ENCODE measurements around the gene MAMDC2.

GRCh38 chr9:70117835-70118319 lies 74.2 kb downstream of the MAMDC2 start:
- TF ChIP-seq POLR2A (IDR thresholded peaks at IDR 0.05; ENCODE audit: borderline replicate concordance, extremely low read depth, insufficient read depth, insufficient read length) (no peak), POLR2AphosphoS5 (IDR thresholded peaks at IDR 0.05; ENCODE audit: low read depth, low read length) (no peak), SRF (IDR thresholded peaks at IDR 0.05; ENCODE audit: low read depth) (no peak), CTCF (IDR thresholded peaks at IDR 0.05 in 2 of 3, conservative IDR thresholded peaks at IDR 0.05 in 1 of 3; ENCODE audit: borderline replicate concordance in 1 of 3, insufficient read depth in 1 of 3, low read depth in 2 of 3, low read length in 2 of 3) (no peak), ELF1 (IDR thresholded peaks at IDR 0.05; ENCODE audit: borderline replicate concordance, low read depth) (no peak), TCF7L2 (IDR thresholded peaks at IDR 0.05; ENCODE audit: borderline replicate concordance, extremely low read depth, insufficient read depth, insufficient read length) (no peak), MAX (IDR thresholded peaks at IDR 0.05) (no peak), SP1 (IDR thresholded peaks at IDR 0.05; ENCODE audit: low read depth) (no peak), REST (IDR thresholded peaks at IDR 0.05; ENCODE audit: low read depth) (no peak), FOSL1 (IDR thresholded peaks at IDR 0.05; ENCODE audit: low read depth) (no peak), ATF3 (IDR thresholded peaks at IDR 0.05) (no peak), EZH2phosphoT487 (IDR thresholded peaks at IDR 0.05; ENCODE audit: borderline replicate concordance) (no peak)

Data from HCT116 (cell line).